Inferior parietal cortex (tissue), 1 donor: ENCODE measurements around the gene CREB3L1.
A peak's percentile ranks its signal among the peaks of the same experiment; 100 is the strongest.

Source experiments
- DNase-seq: peaks from one replicate; pipeline ENCODE4 v3.0.0-alpha.2; 2016; ENCODE audit errors: extremely low spot score

CREB3L1 gene

GRCh38 chr11:46345131-46345597, 67.7 kb downstream of the CREB3L1 start:
- DNase-seq, result no peak

- no peak for DNase-seq
Observed at GRCh38 chr11:46345881-46346484, 68.5 kb downstream of the CREB3L1 start.

GRCh38 chr11:46346886-46347636, 69.6 kb downstream of the CREB3L1 start, which contains the start of gene DGKZ:
DGKZ (plus strand) TSS chr11:46347463; CDS start chr11:46347660, 197 bp downstream.
- peak; percentile 81 for DNase-seq

GRCh38 chr11:46347637-46348311, 70.3 kb downstream of the CREB3L1 start:
- no peak for DNase-seq

- no peak for DNase-seq
Observed at GRCh38 chr11:46348566-46349401, 71.3 kb downstream of the CREB3L1 start.

GRCh38 chr11:46350695-46351094, 73.2 kb downstream of the CREB3L1 start:
- no peak for DNase-seq

- DNase-seq, result no peak
Observed at GRCh38 chr11:46351148-46351547, 73.7 kb downstream of the CREB3L1 start.

GRCh38 chr11:46351606-46352005, 74.1 kb downstream of the CREB3L1 start:
- DNase-seq, result no peak

GRCh38 chr11:46352063-46352841, 74.8 kb downstream of the CREB3L1 start:
- no peak for DNase-seq

- DNase-seq, result no peak
Observed at GRCh38 chr11:46353698-46354097, 76.2 kb downstream of the CREB3L1 start.

GRCh38 chr11:46356924-46357482, 79.5 kb downstream of the CREB3L1 start:
- DNase-seq, result no peak

GRCh38 chr11:46357483-46357936, 80.0 kb downstream of the CREB3L1 start:
- no peak for DNase-seq

- no peak for DNase-seq
Observed at GRCh38 chr11:46359953-46360352, 82.5 kb downstream of the CREB3L1 start.

- DNase-seq, result no peak
Observed at GRCh38 chr11:46360878-46361277, 83.4 kb downstream of the CREB3L1 start.

GRCh38 chr11:46361283-46362155, 84.1 kb downstream of the CREB3L1 start:
- DNase-seq, result peak; percentile 69

GRCh38 chr11:46362156-46363030, 84.9 kb downstream of the CREB3L1 start:
- DNase-seq, result no peak

- DNase-seq, result no peak
Observed at GRCh38 chr11:46363031-46363407, 85.6 kb downstream of the CREB3L1 start.

GRCh38 chr11:46363455-46364005, 86.1 kb downstream of the CREB3L1 start:
- DNase-seq, result peak; percentile 72
